H1 (cell line): Measurements from ENCODE around the gene PLEKHG2. TPM values are rescaled to one million over a fixed set of nuclear protein-coding genes. Genes with fewer than 3 reads are reported as not detected.

Experiments
- CTCF ChIA-PET: fragments of 300-600 bp; sonication (Branson Sonifier 250); formaldehyde crosslinking; loops from one replicate; lab custom pipeline; 2021; ENCODE audit not compliant: partially characterized antibody; lab: Charles Lee
- POLR2A ChIA-PET: fragments of 300-600 bp; sonication (Branson Sonifier 250); formaldehyde crosslinking; loops from one replicate; lab custom pipeline; 2021; ENCODE audit warnings: inconsistent platforms; ENCODE audit not compliant: partially characterized antibody; lab: Charles Lee
- DNase-seq, 2 experiments: peaks; one replicate each; pipeline versions ENCODE4 v3.0.0 to v3.0.0-alpha.2; 2010 to 2022; ENCODE audit warnings: low spot score in 2 of 2, low read depth in 1 of 2, mixed read lengths in 1 of 2
- FAIRE-seq: peaks from 2 replicates; lab custom pipeline; 2011; peaks lifted over from hg19 to GRCh38; lab: Jason Lieb, UNC
- H2AFZ ChIP-seq: 2 replicates; pipeline ENCODE4 v1.8.1; 2012; ENCODE audit warnings: low read length, inconsistent platforms
- H2AK5ac ChIP-seq: 2 replicates; pipeline ENCODE4 v1.6.1; 2013; ENCODE audit warnings: low read depth, low read length
- H2BK120ac ChIP-seq: replicated peaks from 2 replicates; pipeline ENCODE3; 2013; ENCODE audit warnings: low read depth, low read length, inconsistent platforms
- H2BK12ac ChIP-seq: 2 replicates; pipeline ENCODE4 v1.6.1; 2013; ENCODE audit warnings: low read depth, low read length
- H2BK15ac ChIP-seq: 2 replicates; pipeline ENCODE4 v1.6.1; 2013; ENCODE audit warnings: low read length
- H2BK20ac ChIP-seq: 2 replicates; pipeline ENCODE4 v1.6.1; 2013; ENCODE audit warnings: low read length
- H2BK5ac ChIP-seq: 2 replicates; pipeline ENCODE4 v1.6.1; 2013; ENCODE audit warnings: low read depth, low read length
- H3K14ac ChIP-seq: 2 replicates; pipeline ENCODE4 v1.6.1; 2013; ENCODE audit warnings: inconsistent platforms; ENCODE audit not compliant: insufficient read length
- H3K18ac ChIP-seq: 2 replicates; pipeline ENCODE4 v1.6.1; 2013; ENCODE audit warnings: low read length; ENCODE audit errors: extremely low read depth
- H3K23ac ChIP-seq: 2 replicates; pipeline ENCODE4 v1.6.1; 2013; ENCODE audit warnings: inconsistent platforms; ENCODE audit not compliant: insufficient read length
- H3K23me2 ChIP-seq: 2 replicates; pipeline ENCODE4 v1.6.1; 2013; ENCODE audit warnings: low read depth, low read length
- H3K27ac ChIP-seq: 2 replicates; pipeline ENCODE4 v1.6.1; 2011; ENCODE audit warnings: low read depth, low read length, inconsistent platforms
- H3K27me3 ChIP-seq, 4 experiments: replicated peaks in 1 of 4; 1 replicate in 1 of 4; 2 replicates in 3 of 4; pipeline versions ENCODE4 v1.6.1 to v1.8.1; 2011 to 2013; ENCODE audit warnings: low read length in 3 of 4, mild to moderate bottlenecking in 3 of 4, inconsistent platforms in 2 of 4, mixed read lengths in 2 of 4, moderate library complexity in 1 of 4; ENCODE audit not compliant: control insufficient read depth in 3 of 4, insufficient read depth in 3 of 4; ENCODE audit errors: extremely low read depth in 1 of 4
- H3K36me3 ChIP-seq, 4 experiments: 2 replicates each; pipeline versions ENCODE4 v1.6.1 to v1.8.1; 2011 to 2013; ENCODE audit warnings: mild to moderate bottlenecking in 4 of 4, low read length in 3 of 4, moderate library complexity in 2 of 4, control low read depth in 1 of 4, inconsistent platforms in 1 of 4; ENCODE audit not compliant: insufficient read depth in 4 of 4, control insufficient read depth in 2 of 4
- H3K4ac ChIP-seq: replicated peaks from 2 replicates; pipeline ENCODE3; 2013; ENCODE audit warnings: low read length, low read depth, mixed read lengths, inconsistent platforms; ENCODE audit not compliant: insufficient read length
- H3K4me1 ChIP-seq, 4 experiments: replicated peaks in 1 of 4; 1 replicate in 1 of 4; 2 replicates in 3 of 4; pipeline versions ENCODE4 v1.6.1 to v1.8.1; 2011 to 2013; ENCODE audit warnings: low read length in 3 of 4, inconsistent platforms in 2 of 4, mixed read lengths in 1 of 4; ENCODE audit not compliant: insufficient read depth in 4 of 4, control insufficient read depth in 3 of 4
- H3K4me2 ChIP-seq, 2 experiments: 2 replicates each; pipeline versions ENCODE4 v1.6.1 to v1.8.1; 2011 to 2013; ENCODE audit warnings: low read depth in 2 of 2, low read length in 2 of 2, control low read depth in 1 of 2, inconsistent platforms in 1 of 2, mild to moderate bottlenecking in 1 of 2; ENCODE audit not compliant: insufficient read depth in 1 of 2
- H3K4me3 ChIP-seq, 4 experiments: fragments of 200-600, 300-600 bp in 1 of 4; sonication (generic), shearing (Covaris generic), sonication (Bioruptor Twin) in 1 of 4; 2 replicates each; pipeline versions ENCODE4 v1.5.1 to v1.8.1; 2011 to 2016; ENCODE audit warnings: low read length in 4 of 4, low read depth in 3 of 4, control low read depth in 2 of 4, inconsistent platforms in 2 of 4, mild to moderate bottlenecking in 2 of 4, mixed read lengths in 1 of 4, moderate library complexity in 1 of 4; ENCODE audit not compliant: insufficient read depth in 2 of 4; ENCODE audit errors: extremely low read depth in 1 of 4
- H3K56ac ChIP-seq: replicated peaks from 2 replicates; pipeline ENCODE3; 2013; ENCODE audit warnings: low read depth, mild to moderate bottlenecking, mixed read lengths, low read length, inconsistent platforms; ENCODE audit not compliant: insufficient read length
- H3K79me1 ChIP-seq: 2 replicates; pipeline ENCODE4 v1.6.1; 2013; ENCODE audit warnings: low read depth, low read length, control low read depth
- H3K79me2 ChIP-seq, 2 experiments: 2 replicates each; pipeline versions ENCODE4 v1.6.1 to v1.8.1; 2012 to 2013; ENCODE audit warnings: low read length in 2 of 2, mild to moderate bottlenecking in 2 of 2, inconsistent platforms in 1 of 2; ENCODE audit not compliant: insufficient read depth in 2 of 2, control insufficient read depth in 1 of 2
- H3K9ac ChIP-seq, 4 experiments: replicated peaks in 1 of 4; 1 replicate in 1 of 4; 2 replicates in 3 of 4; pipeline versions ENCODE4 v1.6.1 to v1.8.1; 2011 to 2013; ENCODE audit warnings: low read depth in 3 of 4, low read length in 3 of 4, control low read depth in 2 of 4, mild to moderate bottlenecking in 2 of 4, moderate library complexity in 2 of 4, inconsistent platforms in 1 of 4; ENCODE audit errors: extremely low read depth in 1 of 4
- H3K9me3 ChIP-seq, 2 experiments: 2 replicates each; pipeline versions ENCODE4 v1.6.1 to v1.8.1; 2012 to 2013; ENCODE audit warnings: mild to moderate bottlenecking in 2 of 2, moderate library complexity in 2 of 2, control low read depth in 1 of 2, inconsistent platforms in 1 of 2, low read depth in 1 of 2, low read length in 1 of 2, mixed read lengths in 1 of 2; ENCODE audit not compliant: insufficient read depth in 2 of 2
- H4K20me1 ChIP-seq, 2 experiments: replicated peaks in 1 of 2; 2 replicates each; pipeline versions ENCODE3 to v1.8.1; 2011 to 2013; ENCODE audit warnings: inconsistent platforms in 2 of 2, low read length in 2 of 2, mild to moderate bottlenecking in 1 of 2; ENCODE audit not compliant: insufficient read depth in 2 of 2, control insufficient read depth in 1 of 2
- H4K5ac ChIP-seq: 2 replicates; pipeline ENCODE4 v1.6.1; 2013; ENCODE audit warnings: low read length, low read depth, mixed read lengths, inconsistent platforms; ENCODE audit not compliant: insufficient read length
- H4K8ac ChIP-seq: 2 replicates; pipeline ENCODE4 v1.8.0; 2013; ENCODE audit warnings: mild to moderate bottlenecking, moderate library complexity, low read length, inconsistent platforms; ENCODE audit not compliant: insufficient read depth; ENCODE audit errors: extremely low read depth
- H4K91ac ChIP-seq: replicated peaks from 2 replicates; pipeline ENCODE3; 2013; ENCODE audit warnings: low read length, mixed read lengths, inconsistent platforms; ENCODE audit not compliant: insufficient read length
- BRCA1 ChIP-seq: IDR thresholded peaks from 2 replicates; pipeline ENCODE4 v1.6.1; 2012; ENCODE audit warnings: low read depth, low read length, improper control_type of control experiment
- CTBP2 ChIP-seq: IDR thresholded peaks from 2 replicates; pipeline ENCODE4 v1.7.0; 2011; ENCODE audit warnings: borderline replicate concordance, mild to moderate bottlenecking, moderate library complexity, mixed read lengths, low read length; ENCODE audit not compliant: insufficient read depth, insufficient read length
- GABPA ChIP-seq: IDR thresholded peaks from 2 replicates; pipeline ENCODE4 v1.6.1; 2011; ENCODE audit warnings: mild to moderate bottlenecking, low read length, moderate library complexity, borderline replicate concordance; ENCODE audit not compliant: insufficient read depth
- JUND ChIP-seq: IDR thresholded peaks from 2 replicates; pipeline ENCODE4 v1.6.1; 2011; ENCODE audit warnings: mild to moderate bottlenecking, improper control_type of control experiment, low read length
- KDM4A ChIP-seq: IDR thresholded peaks from one replicate; pipeline ENCODE4 v1.7.1; 2012; ENCODE audit warnings: low read depth, mild to moderate bottlenecking, moderate library complexity, low read length, inconsistent platforms; ENCODE audit not compliant: severe bottlenecking
- KDM5A ChIP-seq: fragments of 200-600 bp; IDR thresholded peaks from 2 replicates; pipeline ENCODE4 v1.7.1; 2012; ENCODE audit warnings: mild to moderate bottlenecking, low read length, inconsistent platforms, mixed read lengths
- NANOG ChIP-seq: IDR thresholded peaks from 2 replicates; pipeline ENCODE4 v1.6.1; 2011; ENCODE audit warnings: low read length, low read depth, mild to moderate bottlenecking, inconsistent platforms; ENCODE audit not compliant: insufficient read depth, poor library complexity, severe bottlenecking
- SAP30 ChIP-seq: fragments of 300-600 bp; sonication (generic); IDR thresholded peaks from 2 replicates; pipeline ENCODE4 v1.7.1; 2012; ENCODE audit warnings: low read length, moderate library complexity, mild to moderate bottlenecking, inconsistent platforms; ENCODE audit not compliant: insufficient read depth, insufficient replicate concordance
- SIRT6 ChIP-seq: IDR thresholded peaks from one replicate; pipeline ENCODE4 v1.7.1; 2012; ENCODE audit warnings: low read length, inconsistent platforms
- SIX5 ChIP-seq: IDR thresholded peaks from 2 replicates; pipeline ENCODE4 v1.6.1; 2011; ENCODE audit warnings: mild to moderate bottlenecking, low read depth, low read length
- SP1 ChIP-seq: IDR thresholded peaks from 2 replicates; pipeline ENCODE4 v1.6.1; 2011; ENCODE audit warnings: low read depth, low read length
- SP2 ChIP-seq: IDR thresholded peaks from 2 replicates; pipeline ENCODE4 v1.6.1; 2012; ENCODE audit warnings: mild to moderate bottlenecking, low read length, inconsistent platforms
- YY1 ChIP-seq: IDR thresholded peaks from 2 replicates; pipeline ENCODE4 v1.6.1; 2011; ENCODE audit warnings: low read depth, mild to moderate bottlenecking, low read length
- WGBS, 2 experiments: shearing (Covaris generic) in 1 of 2; methylation state at CpG; one replicate each; pipeline versions ENCODE4 v1.1.6 to v1.1.7; 2013 to 2015; ENCODE audit warnings: low lambda C conversion rate in 2 of 2, mixed read lengths in 2 of 2, inconsistent platforms in 1 of 2, low coverage in 1 of 2, missing lambda C conversion rate in 1 of 2; ENCODE audit not compliant: insufficient replicate concordance in 2 of 2, insufficient coverage in 1 of 2, insufficient read length in 1 of 2; ENCODE audit errors: extremely low coverage in 1 of 2, missing lambda C conversion rate in 1 of 2; 5-methylcytosine and 5-hydroxymethylcytosine counted together
- polyA plus RNA-seq, 7 experiments: library from polyadenylated mRNA; depleted of rRNA in 3 of 7; stranded (reverse) in 5 of 7; unstranded in 2 of 7; fragments of >200 nt in 5 of 7; fragments of 200-250 nt in 2 of 7; gene quantifications; 1 replicate in 5 of 7; 2 replicates in 1 of 7; 4 replicates in 1 of 7; pipeline versions ENCODE4 v1.2.1 to v1.2.3, GENCODE V29; 2011 to 2013; ENCODE audit warnings: missing spikeins in 2 of 7, mixed read lengths in 2 of 7
- total RNA-seq: library from RNA; stranded (reverse); fragmentation: NEBNext Ultra II Directional; extraction: Animal tissue kit (Norgen Biotek cat#: 25700); gene quantifications from 2 replicates; pipeline ENCODE4 v1.2.1, GENCODE V29; 2021

PLEKHG2 gene
- total and polyA plus RNA-seq, 2 of the 8 experiments (the other 6 are each of a cell fraction or from before 2014, with no cell fraction given), result 16.9 to 65.7 TPM

DNA sequence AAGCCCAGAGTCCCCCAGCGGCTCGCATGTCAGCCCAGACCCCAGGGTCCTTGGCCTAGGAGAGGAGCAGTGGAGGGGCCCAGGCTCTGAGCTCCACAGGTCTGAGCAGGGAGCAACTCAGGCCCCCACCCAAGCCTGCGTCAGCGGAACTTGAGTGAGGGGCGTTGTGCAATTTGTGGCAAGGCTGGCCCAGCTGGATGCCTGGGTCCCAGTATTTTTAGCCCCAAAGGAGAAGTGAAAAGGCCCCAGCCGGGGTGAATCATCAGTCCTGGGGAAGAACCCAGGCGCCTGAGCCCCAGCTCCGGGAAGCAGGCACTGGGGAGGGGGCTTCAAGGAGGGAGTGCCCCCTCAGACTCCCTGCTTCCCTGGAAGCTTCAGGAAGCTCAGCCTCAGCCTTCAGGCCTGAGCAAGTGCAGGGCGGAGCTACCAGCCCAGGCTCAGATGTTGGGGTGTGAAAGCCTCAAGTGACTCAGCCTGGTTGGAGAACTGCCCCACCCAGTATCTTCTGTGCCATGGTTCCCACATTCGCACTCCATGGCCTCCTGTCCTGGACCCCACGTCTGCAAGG, 14.1 kb upstream of the PLEKHG2 start:
- no peak for FAIRE-seq
- Histone ChIP-seq H3K27ac (no peak overlapping the region), H2BK120ac (no peak overlapping the region), H4K8ac (no peak overlapping the region), H3K18ac (no peak overlapping the region; the same call in 1 of the 2 replicates), H3K23me2 (peaks cover 11% of the 10 kb centered on the region; the same call in 1 of the 2 replicates), H3K4me3 (no peak overlapping the region), H2AFZ (no peak overlapping the region), H2BK5ac (no peak overlapping the region; the same call in 1 of the 2 replicates), H3K4ac (no peak overlapping the region), H4K5ac (no peak overlapping the region), H3K4me1 (peaks cover 6 to 21% (median 13%) of the 10 kb centered on the region in 4 experiments), H4K20me1 (peaks cover 2 to 7% of the 10 kb centered on the region in 2 experiments), H2BK12ac (no peak overlapping the region), H3K9me3 (no peaks in the 10 kb centered on the region), H3K23ac (no peak overlapping the region), H2BK20ac (no peak overlapping the region), H3K56ac (no peak overlapping the region), H2AK5ac (no peak overlapping the region), H3K27me3 (no peaks in the 10 kb centered on the region), H2BK15ac (no peak overlapping the region), H3K79me1 (no peaks in the 10 kb centered on the region), H3K14ac (no peak overlapping the region), H3K4me2 (no peak overlapping the region), H3K79me2 (no peaks in the 10 kb centered on the region), H3K9ac (no peak overlapping the region), H3K36me3 (peaks cover 0 to 7% (median 3%) of the 10 kb centered on the region in 4 experiments; a peak in 3 of 8 replicates), H4K91ac (no peak overlapping the region)
- no peak for DNase-seq
- 90% methylated on average over 10 of the region's 11 CpGs; no CpG with 5 or more reads in 1 of the 2 experiments for WGBS, 2 experiments
- CTCF ChIA-PET, result interaction anchor here (0.6 to 9.5 kb wide), 25 partner anchors 9 to 845 kb away, joined by 3 to 128 read pairs (median 4); partner anchors contain the start of genes EID2B, PLEKHG2 and ZFP36
- POLR2A ChIA-PET, result interaction anchor here (0.5 to 14.3 kb wide), 19 partner anchors 6 to 403 kb away, joined by 3 to 234 read pairs (median 4); partner anchors contain the start of genes DLL3, EID2B, PLEKHG2 and RPS16
- TF ChIP-seq SP2 (no peak), KDM5A (no peak), NANOG (no peak), SIX5 (no peak), SP1 (no peak), KDM4A (no peak), JUND (no peak), GABPA (no peak), SIRT6 (no peak), CTBP2 (no peak), SAP30 (no peak), YY1 (no peak), BRCA1 (no peak)
